ENCODE results near the gene NUBP2.

Gene NUBP2

DNA sequence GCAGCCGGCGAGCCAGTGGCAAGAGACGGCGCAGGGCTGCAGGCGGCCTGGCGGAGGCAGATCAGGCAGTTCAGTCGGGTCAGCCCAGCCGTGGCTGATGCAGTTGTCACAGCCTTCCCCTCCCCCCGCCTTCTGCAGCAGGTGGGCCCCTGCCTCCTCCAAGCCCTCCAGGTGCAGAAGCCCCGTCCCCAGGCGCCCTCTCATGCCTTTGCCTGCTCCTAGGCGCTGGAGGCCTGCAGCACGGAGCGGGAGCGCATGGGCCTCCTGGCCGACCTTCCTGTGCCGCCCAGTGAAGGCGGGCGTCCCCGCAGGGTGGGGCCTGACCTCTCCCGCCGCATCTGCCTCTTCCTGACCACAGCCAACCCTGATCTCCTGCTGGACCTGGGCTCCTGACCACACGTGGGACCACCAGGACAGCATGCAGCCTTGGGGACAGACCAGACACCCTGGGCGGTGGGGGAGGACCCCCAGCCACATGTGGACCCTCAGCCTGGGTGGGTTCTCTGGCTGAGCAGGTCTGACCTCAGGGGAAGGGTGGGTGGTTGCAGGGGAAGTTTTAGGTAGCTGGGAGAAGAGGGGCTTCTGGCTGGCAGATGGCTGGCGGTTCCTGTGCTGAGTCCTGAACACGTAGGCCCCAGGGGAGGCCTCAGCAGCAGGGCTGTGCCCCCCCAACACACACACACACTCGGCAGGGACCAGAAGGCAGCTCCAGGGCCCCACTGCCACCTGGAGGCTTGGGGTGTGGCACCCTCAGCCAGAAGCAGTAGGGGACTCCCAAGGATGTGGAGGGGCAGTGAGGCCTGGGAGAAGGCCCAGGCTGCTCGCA is 6.7 kb upstream of the NUBP2 start:
- TF ChIP-seq CTCF (IDR thresholded peaks at IDR 0.05; ENCODE audit: extremely low read depth, insufficient read depth, missing control alignments), result no peak
- no peak for DNase-seq (ENCODE audit: low spot score)
- in situ Hi-C loops (cut with MboI; ENCODE audit: low pct_unique_long_range_greater_than_20kb, low sequenced_read_pairs, unreplicated experiment), result no loop called here

DNA sequence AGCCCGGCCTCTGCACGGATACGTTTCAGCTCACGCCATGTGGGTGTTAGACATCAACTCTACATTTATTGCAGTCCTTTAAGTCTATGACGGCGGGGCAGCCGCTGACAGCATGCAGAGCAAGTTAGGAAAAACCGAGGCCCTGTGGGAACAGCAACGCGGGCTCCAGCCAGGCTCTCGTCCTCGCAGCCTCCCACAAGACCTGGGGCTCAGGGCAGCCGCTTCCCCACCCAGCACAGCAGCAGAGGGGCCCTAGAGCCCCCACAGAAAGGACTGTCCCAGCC is 6.1 kb upstream of the NUBP2 start:
- no peak for DNase-seq (ENCODE audit: low spot score)
- no peak for TF ChIP-seq CTCF (IDR thresholded peaks at IDR 0.05; ENCODE audit: extremely low read depth, insufficient read depth, missing control alignments)
- in situ Hi-C loops (cut with MboI; ENCODE audit: low pct_unique_long_range_greater_than_20kb, low sequenced_read_pairs, unreplicated experiment), result no loop called here

GRCh38 chr16:1776991-1777374 is 5.8 kb upstream of the NUBP2 start:
- in situ Hi-C loops (cut with MboI; ENCODE audit: low pct_unique_long_range_greater_than_20kb, low sequenced_read_pairs, unreplicated experiment), result no loop called here
- no peak for DNase-seq (ENCODE audit: low spot score)
- TF ChIP-seq CTCF (IDR thresholded peaks at IDR 0.05; ENCODE audit: extremely low read depth, insufficient read depth, missing control alignments), result no peak

DNA sequence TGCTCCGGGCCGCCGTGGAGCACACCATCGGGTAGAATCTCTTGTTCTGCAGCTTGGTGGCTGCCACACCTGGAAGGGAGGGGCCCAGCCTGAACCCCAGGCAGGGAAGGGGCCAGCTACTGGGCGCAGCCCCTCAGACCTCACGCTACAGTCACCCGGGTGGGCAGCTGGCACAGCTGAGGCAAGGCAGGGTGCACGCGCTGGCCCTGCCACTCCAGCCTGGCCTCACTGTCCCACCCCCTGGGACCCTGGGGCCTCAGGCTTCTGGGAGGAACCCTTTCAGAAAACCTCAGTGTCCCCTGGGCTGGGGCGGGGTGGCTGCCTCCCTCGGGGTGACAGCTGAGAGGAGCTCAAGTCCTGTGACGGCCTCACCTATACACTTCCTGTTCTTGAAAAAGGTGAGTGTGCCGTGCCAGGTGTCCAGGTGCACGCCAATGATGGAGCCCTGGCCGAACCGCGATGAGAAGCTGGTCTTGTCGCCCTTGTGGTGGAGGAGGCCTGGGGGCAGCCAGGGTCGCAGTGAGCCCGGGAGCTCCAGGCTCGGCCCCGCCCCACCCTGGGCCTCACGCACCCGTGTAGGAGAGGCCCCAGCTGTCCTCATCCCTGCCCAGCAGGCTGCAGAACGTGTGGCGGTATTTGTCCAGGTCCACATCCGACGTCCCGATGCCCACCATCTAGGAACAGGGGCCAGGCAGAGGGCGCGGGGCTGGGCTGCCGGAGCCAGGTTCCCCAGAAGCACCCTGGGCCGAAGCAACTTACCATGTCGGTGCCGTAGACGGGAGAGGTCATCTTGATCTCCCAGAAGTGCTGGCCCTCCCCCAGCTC is 5.2 kb upstream of the NUBP2 start:
- no peak for DNase-seq (ENCODE audit: low spot score)
- in situ Hi-C loops (cut with MboI; ENCODE audit: low pct_unique_long_range_greater_than_20kb, low sequenced_read_pairs, unreplicated experiment), result no loop called here
- no peak for TF ChIP-seq CTCF (IDR thresholded peaks at IDR 0.05; ENCODE audit: extremely low read depth, insufficient read depth, missing control alignments)

DNA sequence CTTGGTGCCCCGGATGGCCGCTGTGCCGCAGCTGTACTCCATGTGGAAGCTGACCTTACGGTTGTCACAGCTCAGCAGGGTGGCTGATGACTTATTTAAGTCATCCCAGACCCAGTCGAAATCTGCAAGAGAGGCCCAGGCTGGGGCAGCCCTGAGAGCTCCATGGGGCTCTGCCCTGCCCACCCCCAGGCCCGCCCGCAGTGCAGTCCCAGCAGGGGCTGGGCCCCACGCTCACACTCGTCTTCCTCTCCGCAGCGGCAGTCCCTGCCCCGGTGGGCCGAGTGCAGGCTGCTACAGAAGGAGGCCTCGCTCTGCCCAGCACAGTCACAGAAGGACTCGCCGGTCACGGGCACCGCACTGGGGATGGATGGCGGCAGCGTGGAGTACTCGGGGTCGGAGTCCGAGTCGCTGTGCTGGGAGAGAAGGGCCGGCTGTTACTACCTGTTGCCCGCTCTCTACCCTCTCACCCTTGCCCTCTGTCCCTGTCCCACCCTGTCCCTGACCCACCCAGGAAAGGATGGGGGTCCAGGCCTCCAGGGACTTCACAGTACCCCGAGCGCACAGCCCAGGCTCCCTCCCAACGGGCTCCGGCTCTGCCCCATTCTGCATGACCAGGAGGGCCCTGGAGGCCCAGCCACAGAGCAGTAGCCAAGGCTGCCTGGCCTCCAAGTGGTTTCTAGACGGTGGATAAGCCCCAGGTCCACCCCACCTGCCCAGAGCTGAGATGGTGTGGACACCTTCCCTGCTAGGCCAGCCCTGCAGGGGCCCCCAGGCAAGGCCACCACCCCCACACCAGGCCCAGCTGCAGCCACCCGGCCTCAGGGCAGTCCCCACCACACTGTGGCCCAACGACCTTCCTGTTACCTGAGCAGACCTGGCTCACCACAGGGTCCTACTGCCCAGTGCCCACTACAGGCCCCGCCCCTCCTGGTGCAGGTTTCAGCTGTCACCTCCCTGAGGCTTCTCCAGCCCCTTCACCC is 4.3 kb upstream of the NUBP2 start:
- TF ChIP-seq CTCF (IDR thresholded peaks at IDR 0.05; ENCODE audit: extremely low read depth, insufficient read depth, missing control alignments), result no peak
- DNase-seq (ENCODE audit: low spot score), result no peak
- in situ Hi-C loops (cut with MboI; ENCODE audit: low pct_unique_long_range_greater_than_20kb, low sequenced_read_pairs, unreplicated experiment), result no loop called here

- in situ Hi-C loops (cut with MboI; ENCODE audit: low pct_unique_long_range_greater_than_20kb, low sequenced_read_pairs, unreplicated experiment), result no loop called here
- no peak for DNase-seq (ENCODE audit: low spot score)
- no peak for TF ChIP-seq CTCF (IDR thresholded peaks at IDR 0.05; ENCODE audit: extremely low read depth, insufficient read depth, missing control alignments)
Observed at GRCh38 chr16:1779234-1779701, 3.5 kb upstream of the NUBP2 start.

Data from GM13977 (cell line).